DMS 273 (cell line): ENCODE results near the gene BACH2.

Experiments
- DNase-seq: peaks from one replicate; lab custom pipeline; 2025; ENCODE audit not compliant: unreplicated experiment; lab: John Stamatoyannopoulos, UW

BACH2 gene

GRCh38 chr6:89951574-89952104 lies 345.0 kb downstream of the BACH2 start:
- no peak for DNase-seq

- no peak for DNase-seq
These were observed 345.7 kb downstream of the BACH2 start for GRCh38 chr6:89950879-89951391.

GRCh38 chr6:89950446-89950845 lies 346.2 kb downstream of the BACH2 start:
- DNase-seq: no peak

- no peak for DNase-seq
These were observed 347.8 kb downstream of the BACH2 start for GRCh38 chr6:89948876-89949275.

- peak; percentile 52 for DNase-seq
These were observed 351.7 kb downstream of the BACH2 start for GRCh38 chr6:89944826-89945407.

- DNase-seq: no peak
These were observed 352.4 kb downstream of the BACH2 start for GRCh38 chr6:89944181-89944755.

- DNase-seq: no peak
These were observed 354.0 kb downstream of the BACH2 start for GRCh38 chr6:89942601-89943000.

- no peak for DNase-seq
These were observed 354.7 kb downstream of the BACH2 start for GRCh38 chr6:89941763-89942497.

GRCh38 chr6:89941031-89941762 lies 355.4 kb downstream of the BACH2 start:
- DNase-seq: no peak

GRCh38 chr6:89940225-89941027 lies 356.2 kb downstream of the BACH2 start:
- DNase-seq: peak; percentile 88

GRCh38 chr6:89939144-89939543 lies 357.5 kb downstream of the BACH2 start:
- no peak for DNase-seq

GRCh38 chr6:89938014-89938413 lies 358.6 kb downstream of the BACH2 start:
- no peak for DNase-seq

- DNase-seq: no peak
These were observed 360.5 kb downstream of the BACH2 start for GRCh38 chr6:89936177-89936576.

GRCh38 chr6:89934685-89935366 lies 361.8 kb downstream of the BACH2 start:
- no peak for DNase-seq

- no peak for DNase-seq
These were observed 364.3 kb downstream of the BACH2 start for GRCh38 chr6:89932245-89932802.

- DNase-seq: no peak
These were observed 365.9 kb downstream of the BACH2 start for GRCh38 chr6:89930789-89931188.

GRCh38 chr6:89928604-89929003 lies 368.0 kb downstream of the BACH2 start:
- DNase-seq: no peak

GRCh38 chr6:89927791-89928550 lies 368.7 kb downstream of the BACH2 start:
- no peak for DNase-seq

GRCh38 chr6:89927264-89927663 lies 369.4 kb downstream of the BACH2 start:
- DNase-seq: no peak
